OCI-LY3 (cell line): ENCODE data around the gene CLCN4.
A peak's percentile ranks its signal among the peaks of the same experiment; 100 is the strongest.

Source experiments
- H2AFZ ChIP-seq: fragments of 200-600, 300-600 bp; shearing (Covaris generic); 2 replicates; pipeline ENCODE4 v1.6.0; 2014; ENCODE audit warnings: antibody characterized with exemption, low read depth, low read length
- H3K27ac ChIP-seq: fragments of 200-600, 300-600 bp; sonication (generic); 2 replicates; pipeline ENCODE4 v1.5.1; 2014; ENCODE audit warnings: mild to moderate bottlenecking, low read length, moderate library complexity, mixed read lengths
- H3K27me3 ChIP-seq: fragments of 200-600, 300-600 bp; sonication (generic); 2 replicates; pipeline ENCODE4 v1.6.1; 2014; ENCODE audit warnings: low read depth, low read length, mixed read lengths
- H3K36me3 ChIP-seq: fragments of 200-600, 300-600 bp; sonication (generic); replicated peaks from 2 replicates; pipeline ENCODE3; 2014; ENCODE audit warnings: low read depth, low read length, mixed read lengths
- H3K4me1 ChIP-seq: fragments of 300-600, 200-600 bp; sonication (generic); 2 replicates; pipeline ENCODE4 v1.6.1; 2014; ENCODE audit warnings: low read length, mixed read lengths
- H3K4me2 ChIP-seq: fragments of 200-600, 300-600 bp; sonication (generic); 2 replicates; pipeline ENCODE4 v1.6.1; 2014; ENCODE audit warnings: low read length, mixed read lengths
- H3K4me3 ChIP-seq: fragments of 300-600, 200-600 bp; sonication (generic); 2 replicates; pipeline ENCODE4 v1.5.1; 2014; ENCODE audit warnings: antibody characterized with exemption, mild to moderate bottlenecking, low read length, moderate library complexity
- H3K79me2 ChIP-seq: fragments of 300-600, 200-600 bp; shearing (Covaris generic); 2 replicates; pipeline ENCODE4 v1.6.1; 2014; ENCODE audit warnings: mild to moderate bottlenecking, low read length, mixed read lengths
- H3K9ac ChIP-seq: fragments of 300-600, 200-600 bp; shearing (Covaris generic); 2 replicates; pipeline ENCODE4 v1.6.0; 2014; ENCODE audit warnings: mild to moderate bottlenecking, low read length, moderate library complexity
- H3K9me3 ChIP-seq: fragments of 200-600, 300-600 bp; shearing (Covaris generic); 2 replicates; pipeline ENCODE4 v1.6.1; 2014; ENCODE audit warnings: low read length, mixed read lengths; ENCODE audit not compliant: insufficient read depth
- H4K20me1 ChIP-seq: fragments of 200-600, 300-600 bp; sonication (generic); 2 replicates; pipeline ENCODE4 v1.6.1; 2016; ENCODE audit warnings: low read length, mixed read lengths; ENCODE audit not compliant: insufficient read depth
- EZH2phosphoT487 ChIP-seq: fragments of 200-600 bp; shearing (Covaris generic); IDR thresholded peaks from 2 replicates; pipeline ENCODE4 v1.6.1; 2018; ENCODE audit warnings: antibody characterized with exemption, mixed run types, low read depth
- TF ChIP-seq, protein P1 (sequence below): fragments of 200-600, 300-600 bp; sonication (generic); IDR thresholded peaks from 2 replicates; pipeline ENCODE4 v1.5.1; 2014; ENCODE audit warnings: antibody characterized with exemption, low read length, low read depth

The CLCN4 gene

DNA sequence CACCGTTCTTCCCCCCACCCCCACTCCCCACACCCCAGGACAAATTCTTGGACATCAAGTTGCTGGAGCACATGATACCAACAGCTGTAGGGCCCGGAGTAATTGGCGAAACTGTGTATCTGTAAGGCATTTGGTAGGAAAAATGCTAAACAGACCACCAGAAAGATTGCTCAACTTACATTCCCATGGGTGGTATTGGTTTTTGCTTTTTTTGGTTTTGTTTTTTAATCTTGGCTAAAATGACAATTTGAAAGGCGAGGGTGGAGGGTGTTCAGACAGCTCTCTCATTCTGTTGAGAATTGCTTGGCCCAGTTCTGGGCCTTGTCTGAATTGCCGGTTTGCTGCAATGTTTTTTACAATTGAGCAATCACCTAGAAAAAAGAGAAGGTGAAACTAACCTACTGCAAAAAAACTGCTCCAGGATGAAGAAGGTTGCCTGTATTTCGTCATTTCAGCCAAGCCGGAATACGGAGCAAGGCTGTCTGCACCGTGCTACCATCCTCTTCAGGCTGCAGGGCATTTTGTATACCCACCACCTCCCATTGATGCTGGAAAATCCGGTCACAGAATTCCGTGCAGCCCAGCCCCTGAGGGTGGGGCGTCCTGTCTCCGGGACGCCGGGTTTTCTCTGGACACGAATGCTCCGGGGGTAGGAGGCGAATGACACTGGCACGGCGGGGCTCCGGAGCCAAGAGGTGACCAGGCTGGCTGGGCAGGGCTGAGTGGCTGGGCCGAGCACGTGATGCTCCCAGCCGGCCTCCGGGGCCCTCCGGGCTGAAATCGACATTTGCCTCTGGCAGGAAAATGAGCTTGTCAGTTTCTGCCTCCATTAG is at the start of gene CLCN4:
CLCN4 (plus strand) TSS at position 777 of the 833 bp plus-strand sequence. CDS start 28,058 bp downstream, outside the sequence.
- H3K4me2 ChIP-seq = peak within 1 kb of the TSS; percentile 94

DNA sequence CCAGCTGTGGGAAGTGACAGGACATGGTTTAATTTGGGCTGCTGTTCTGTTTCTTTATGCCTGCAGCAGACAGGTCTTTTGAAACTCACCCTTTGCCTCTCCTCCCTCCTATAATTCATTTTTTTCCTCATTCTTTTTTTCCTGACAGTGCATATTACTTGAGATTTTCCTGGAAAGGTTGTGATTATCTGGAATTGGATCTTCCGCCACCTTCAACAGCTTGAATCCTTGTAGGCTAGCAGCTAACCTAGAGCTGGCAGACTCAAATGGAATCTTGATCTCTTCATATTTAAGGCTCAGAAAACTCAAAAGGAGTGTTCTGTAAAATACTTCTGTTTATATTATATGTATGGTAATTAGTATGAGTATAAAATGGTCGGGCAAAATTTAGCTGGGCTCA is 49.3 kb upstream of the CLCN4 start:
- H3K79me2 ChIP-seq = no peaks in the 10 kb centered on the region
- H3K9ac ChIP-seq = no peak overlapping the region
- H3K4me2 ChIP-seq = no peak overlapping the region
- no peak for TF ChIP-seq EZH2phosphoT487
- TF ChIP-seq, protein P1, sequence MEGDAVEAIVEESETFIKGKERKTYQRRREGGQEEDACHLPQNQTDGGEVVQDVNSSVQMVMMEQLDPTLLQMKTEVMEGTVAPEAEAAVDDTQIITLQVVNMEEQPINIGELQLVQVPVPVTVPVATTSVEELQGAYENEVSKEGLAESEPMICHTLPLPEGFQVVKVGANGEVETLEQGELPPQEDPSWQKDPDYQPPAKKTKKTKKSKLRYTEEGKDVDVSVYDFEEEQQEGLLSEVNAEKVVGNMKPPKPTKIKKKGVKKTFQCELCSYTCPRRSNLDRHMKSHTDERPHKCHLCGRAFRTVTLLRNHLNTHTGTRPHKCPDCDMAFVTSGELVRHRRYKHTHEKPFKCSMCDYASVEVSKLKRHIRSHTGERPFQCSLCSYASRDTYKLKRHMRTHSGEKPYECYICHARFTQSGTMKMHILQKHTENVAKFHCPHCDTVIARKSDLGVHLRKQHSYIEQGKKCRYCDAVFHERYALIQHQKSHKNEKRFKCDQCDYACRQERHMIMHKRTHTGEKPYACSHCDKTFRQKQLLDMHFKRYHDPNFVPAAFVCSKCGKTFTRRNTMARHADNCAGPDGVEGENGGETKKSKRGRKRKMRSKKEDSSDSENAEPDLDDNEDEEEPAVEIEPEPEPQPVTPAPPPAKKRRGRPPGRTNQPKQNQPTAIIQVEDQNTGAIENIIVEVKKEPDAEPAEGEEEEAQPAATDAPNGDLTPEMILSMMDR = no peak
- H3K36me3 ChIP-seq = no peaks in the 10 kb centered on the region
- H3K9me3 ChIP-seq = no peaks in the 10 kb centered on the region
- peaks cover 20% of the 10 kb centered on the region for H3K4me1 ChIP-seq
- no peaks in the 10 kb centered on the region for H4K20me1 ChIP-seq
- H3K27ac ChIP-seq = no peak overlapping the region
- no peak overlapping the region for H3K4me3 ChIP-seq
- H3K27me3 ChIP-seq = peaks cover 19% of the 10 kb centered on the region
- H2AFZ ChIP-seq = no peak overlapping the region

More for the DNA sequence above, at the start of gene CLCN4:
- H3K4me3 ChIP-seq = peak within 1 kb of the TSS; percentile 77
- H3K79me2 ChIP-seq = no peaks in the 10 kb centered on the region
- peak within 1 kb of the TSS; percentile 39 for H3K9ac ChIP-seq
- H3K4me1 ChIP-seq = peaks cover 18% of the 10 kb centered on the region
- H4K20me1 ChIP-seq = no peaks in the 10 kb centered on the region
- peak within 1 kb of the TSS; percentile 92 for H2AFZ ChIP-seq
- H3K36me3 ChIP-seq = no peaks in the 10 kb centered on the region
- H3K9me3 ChIP-seq = no peaks in the 10 kb centered on the region
- no peak for TF ChIP-seq EZH2phosphoT487
- TF ChIP-seq, protein P1 = no peak
- peaks cover 53% of the 10 kb centered on the region for H3K27me3 ChIP-seq
- H3K27ac ChIP-seq = no peak within 1 kb of the TSS

DNA sequence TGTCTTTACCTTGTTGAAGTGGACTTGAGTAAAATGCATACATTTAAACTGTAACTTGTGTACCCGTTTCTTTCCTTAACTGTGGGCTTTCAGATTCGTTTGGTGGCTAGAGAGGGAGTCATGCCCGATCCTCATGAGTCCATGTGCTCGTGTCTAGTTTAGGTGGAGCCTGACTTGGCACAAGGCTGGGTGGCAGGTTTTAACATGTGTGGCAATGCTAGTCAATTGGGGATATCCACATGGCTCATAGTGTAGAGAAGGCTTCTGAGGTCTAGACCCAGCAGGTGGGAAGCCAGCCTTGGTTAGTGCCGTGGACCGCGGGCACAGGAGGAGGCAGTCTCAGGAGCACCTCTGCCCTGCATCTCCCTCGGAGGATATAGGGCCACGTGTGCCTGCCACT is 48.5 kb upstream of the CLCN4 start:
- no peaks in the 10 kb centered on the region for H3K79me2 ChIP-seq
- TF ChIP-seq, protein P1 = no peak
- TF ChIP-seq EZH2phosphoT487 = no peak
- H4K20me1 ChIP-seq = no peaks in the 10 kb centered on the region; the same call in 1 of the 2 replicates
- peaks cover 27% of the 10 kb centered on the region for H3K27me3 ChIP-seq
- H3K27ac ChIP-seq = no peak overlapping the region
- peaks cover 27% of the 10 kb centered on the region for H3K4me1 ChIP-seq
- no peaks in the 10 kb centered on the region for H3K9me3 ChIP-seq
- no peaks in the 10 kb centered on the region for H3K36me3 ChIP-seq
- H3K9ac ChIP-seq = no peak overlapping the region
- no peak overlapping the region for H3K4me3 ChIP-seq
- H2AFZ ChIP-seq = no peak overlapping the region
- no peak overlapping the region for H3K4me2 ChIP-seq

DNA sequence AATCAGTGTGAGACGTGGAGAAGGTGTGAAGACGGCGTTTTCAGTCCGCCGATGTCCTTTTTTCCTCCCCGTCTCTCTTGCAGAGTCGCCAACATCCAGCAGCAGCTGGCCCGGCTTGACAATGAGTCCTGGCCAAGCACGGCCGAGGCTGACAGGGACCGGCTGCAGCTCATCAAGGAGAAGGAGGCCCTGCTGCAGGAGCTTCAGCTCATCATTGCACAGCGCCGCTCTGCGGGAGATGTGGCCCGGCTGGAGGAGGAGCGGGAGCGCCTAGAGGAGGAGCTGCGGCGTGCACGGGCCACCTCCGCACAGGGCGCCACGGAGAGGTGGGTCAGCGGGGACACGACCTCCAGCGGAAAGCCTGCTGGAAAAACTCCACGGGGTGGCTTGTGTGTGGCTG is 47.1 kb upstream of the CLCN4 start:
- Histone ChIP-seq H3K36me3 (no peaks in the 10 kb centered on the region), H3K4me1 (peaks cover 27% of the 10 kb centered on the region), H3K4me2 (no peak overlapping the region), H3K4me3 (no peak overlapping the region), H2AFZ (no peak overlapping the region), H3K79me2 (no peaks in the 10 kb centered on the region), H3K9me3 (no peaks in the 10 kb centered on the region), H3K27me3 (peaks cover 28% of the 10 kb centered on the region), H3K9ac (no peak overlapping the region), H3K27ac (no peak overlapping the region), H4K20me1 (no peaks in the 10 kb centered on the region; the same call in 1 of the 2 replicates)
- TF ChIP-seq EZH2phosphoT487 = no peak
- TF ChIP-seq, protein P1 = no peak
